SU-DHL-6 (cell line): ENCODE results near the gene PHF14.

Experiments used
- EZH2phosphoT487 ChIP-seq: fragments of 200-600 bp; sonication (generic), shearing (Covaris generic); conservative IDR thresholded peaks from 2 replicates; pipeline ENCODE4 v1.6.1; 2018; ENCODE audit warnings: mild to moderate bottlenecking, antibody characterized with exemption, low read length, moderate library complexity, mixed read lengths
- TF ChIP-seq, protein P1 (sequence below): fragments of 200-600 bp; sonication (generic); IDR thresholded peaks from one replicate; pipeline ENCODE4 v1.5.1; 2017; ENCODE audit warnings: antibody characterized with exemption, mild to moderate bottlenecking, low read length, moderate library complexity; ENCODE audit not compliant: insufficient read depth, poor library complexity, severe bottlenecking

DNA sequence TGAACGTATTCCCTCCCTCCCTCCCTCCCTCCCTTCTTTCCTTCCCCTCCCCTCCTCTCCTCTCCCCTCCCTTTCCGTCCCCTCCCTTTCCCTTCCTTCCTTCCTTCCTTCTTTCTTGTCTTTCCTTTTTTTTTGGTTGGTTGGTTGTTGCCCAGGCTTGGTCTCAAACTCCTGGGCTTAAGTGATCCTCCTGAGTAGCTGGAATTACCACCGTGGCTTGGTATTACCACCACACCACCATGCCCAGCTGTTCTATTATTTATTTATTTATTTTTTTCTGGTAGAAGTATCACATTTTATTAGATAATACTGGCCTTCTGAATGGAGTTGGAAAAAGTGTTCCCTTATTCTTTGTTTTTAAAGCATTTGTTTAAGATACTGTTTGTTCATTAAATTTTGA, 95.9 kb downstream of the PHF14 start:
- TF ChIP-seq, protein P1, sequence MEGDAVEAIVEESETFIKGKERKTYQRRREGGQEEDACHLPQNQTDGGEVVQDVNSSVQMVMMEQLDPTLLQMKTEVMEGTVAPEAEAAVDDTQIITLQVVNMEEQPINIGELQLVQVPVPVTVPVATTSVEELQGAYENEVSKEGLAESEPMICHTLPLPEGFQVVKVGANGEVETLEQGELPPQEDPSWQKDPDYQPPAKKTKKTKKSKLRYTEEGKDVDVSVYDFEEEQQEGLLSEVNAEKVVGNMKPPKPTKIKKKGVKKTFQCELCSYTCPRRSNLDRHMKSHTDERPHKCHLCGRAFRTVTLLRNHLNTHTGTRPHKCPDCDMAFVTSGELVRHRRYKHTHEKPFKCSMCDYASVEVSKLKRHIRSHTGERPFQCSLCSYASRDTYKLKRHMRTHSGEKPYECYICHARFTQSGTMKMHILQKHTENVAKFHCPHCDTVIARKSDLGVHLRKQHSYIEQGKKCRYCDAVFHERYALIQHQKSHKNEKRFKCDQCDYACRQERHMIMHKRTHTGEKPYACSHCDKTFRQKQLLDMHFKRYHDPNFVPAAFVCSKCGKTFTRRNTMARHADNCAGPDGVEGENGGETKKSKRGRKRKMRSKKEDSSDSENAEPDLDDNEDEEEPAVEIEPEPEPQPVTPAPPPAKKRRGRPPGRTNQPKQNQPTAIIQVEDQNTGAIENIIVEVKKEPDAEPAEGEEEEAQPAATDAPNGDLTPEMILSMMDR: no peak
- no peak for TF ChIP-seq EZH2phosphoT487
